Measurements from ENCODE around the gene LYG1. TPM values are rescaled to one million over a fixed set of nuclear protein-coding genes. Genes with fewer than 3 reads are reported as not detected.
"Not testable (repeated sequence)": the region's sequence is repeated elsewhere in the genome, so short reads cannot be mapped to it uniquely, and the experiment has no call there.

The LYG1 gene
- total RNA-seq (2014; rRNA removed; shearing (Covaris generic)) = not detected in 2 replicates

DNA sequence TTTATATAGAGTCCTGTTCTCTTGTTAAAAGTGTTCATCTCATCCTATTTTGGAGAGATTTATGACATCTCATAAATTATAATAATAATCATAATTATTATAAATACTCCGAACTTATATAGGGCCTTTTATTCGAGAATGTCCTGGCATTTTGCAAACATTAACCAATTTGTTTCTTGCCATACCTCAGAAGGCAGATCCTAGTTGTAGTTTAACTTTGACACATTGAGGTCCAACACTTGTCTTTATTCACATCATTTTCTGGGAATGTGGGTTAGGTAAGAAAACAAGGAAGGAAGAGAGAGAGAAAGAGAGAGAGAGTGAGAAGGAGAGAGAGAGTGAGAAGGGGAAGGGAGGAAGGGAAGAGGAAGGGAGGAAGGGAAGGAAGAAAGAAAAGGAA lies at the start of gene LYG1:
LYG1 (minus strand) TSS at position 101 of the 400 bp plus-strand sequence. CDS start 5,527 bp downstream, outside the sequence.
- not testable (repeated sequence) for DNase-seq (ENCODE audit: low read depth)

DNA sequence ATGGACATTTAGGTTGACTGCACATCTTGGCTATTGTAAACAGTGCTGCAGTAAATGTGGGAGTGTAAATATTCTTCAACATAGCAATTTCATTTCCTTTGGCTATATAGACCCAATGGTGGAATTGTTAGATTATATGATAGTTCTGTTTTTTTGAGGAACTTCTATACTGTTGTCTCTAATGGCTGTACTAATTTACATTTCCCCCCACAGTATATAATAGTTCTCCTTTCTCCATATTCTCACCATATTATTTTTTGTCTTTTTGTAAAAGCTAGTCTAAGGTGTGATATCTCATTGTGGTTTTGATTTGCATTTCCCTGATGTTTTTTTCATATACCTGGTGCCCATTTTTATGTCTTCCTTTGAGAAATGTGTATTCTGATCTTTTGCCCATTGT lies 49.2 kb upstream of the LYG1 start:
- no peak for DNase-seq (ENCODE audit: low read depth)

DNA sequence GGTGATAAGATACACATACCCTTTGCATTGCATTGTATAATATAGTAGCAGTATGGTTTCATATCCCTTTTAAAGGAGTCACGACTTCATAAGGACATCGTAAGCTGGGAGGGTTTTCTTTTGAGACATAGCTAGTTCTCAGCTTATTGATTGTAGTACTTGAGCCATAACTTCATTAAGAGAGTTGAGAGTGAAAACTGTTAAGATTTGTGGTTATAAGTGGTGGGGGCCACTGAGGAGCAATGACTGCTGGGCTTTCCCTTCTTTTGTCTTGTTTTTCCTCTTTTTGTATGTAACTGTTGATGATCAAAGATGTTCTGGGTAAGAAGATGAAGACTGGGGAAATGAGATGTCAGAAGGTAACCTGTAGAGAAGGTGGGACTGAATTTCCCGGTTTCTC lies 47.2 kb upstream of the LYG1 start:
- no peak for DNase-seq (ENCODE audit: low read depth)

DNA sequence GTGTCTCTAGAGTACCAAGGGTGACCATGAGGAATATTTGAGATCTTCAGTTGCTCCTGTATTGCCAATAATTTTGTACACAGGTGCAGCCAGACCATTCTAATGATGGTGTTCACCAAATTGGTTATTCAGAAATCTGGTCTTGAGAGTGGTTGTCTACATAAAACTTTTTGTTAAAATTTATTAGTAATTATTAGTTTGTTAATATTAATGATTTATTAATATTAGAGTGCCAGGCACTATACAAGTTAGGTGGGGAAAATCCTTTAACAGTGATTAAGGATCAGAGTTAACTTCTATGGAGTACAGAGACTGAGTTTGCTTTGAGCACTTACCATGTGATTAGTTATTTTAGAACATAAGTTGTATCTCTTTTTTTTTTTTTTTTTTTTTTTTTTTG lies 45.2 kb upstream of the LYG1 start:
- no peak for DNase-seq (ENCODE audit: low read depth)

DNA sequence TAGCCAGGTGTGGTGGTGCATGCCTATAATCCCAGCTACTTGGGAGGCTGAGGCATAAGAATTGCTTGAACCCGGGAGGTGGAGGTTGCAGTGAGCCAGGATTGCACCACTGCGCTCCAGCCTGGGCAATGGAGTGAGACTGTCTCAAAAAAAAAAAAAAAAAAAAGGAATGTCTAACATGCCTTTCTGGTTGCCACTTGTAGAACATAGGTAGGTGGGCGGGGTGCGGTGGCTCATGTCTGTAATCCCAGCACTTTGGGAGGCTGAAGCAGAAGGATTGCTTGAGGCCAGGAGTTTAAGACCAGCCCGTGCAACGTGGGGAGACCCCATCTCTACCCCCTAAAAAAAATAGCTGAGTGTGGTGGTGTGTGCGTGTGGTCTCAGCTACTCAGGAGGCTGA lies 44.4 kb upstream of the LYG1 start:
- not testable (repeated sequence) for DNase-seq (ENCODE audit: low read depth)

DNA sequence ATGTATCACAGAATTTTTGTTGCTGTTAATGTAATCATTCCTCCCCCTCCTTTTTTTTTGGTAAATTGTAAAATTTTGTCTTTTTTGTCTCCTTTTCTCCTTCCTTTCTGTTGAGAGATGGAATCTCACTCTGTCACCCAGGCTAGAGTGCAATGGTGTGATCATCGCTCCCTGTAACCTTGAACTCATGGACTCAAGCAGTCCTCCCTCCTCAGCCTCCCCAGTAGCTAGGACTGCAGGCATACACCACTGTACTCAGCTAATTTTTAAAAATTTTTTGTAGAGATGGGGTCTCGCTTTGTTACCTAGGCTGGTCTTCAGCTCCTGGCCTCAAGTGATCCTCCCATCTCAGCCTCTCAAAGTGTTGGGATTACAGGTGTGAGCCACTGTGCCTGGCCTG lies 41.5 kb upstream of the LYG1 start:
- DNase-seq (ENCODE audit: low read depth) = no peak

DNA sequence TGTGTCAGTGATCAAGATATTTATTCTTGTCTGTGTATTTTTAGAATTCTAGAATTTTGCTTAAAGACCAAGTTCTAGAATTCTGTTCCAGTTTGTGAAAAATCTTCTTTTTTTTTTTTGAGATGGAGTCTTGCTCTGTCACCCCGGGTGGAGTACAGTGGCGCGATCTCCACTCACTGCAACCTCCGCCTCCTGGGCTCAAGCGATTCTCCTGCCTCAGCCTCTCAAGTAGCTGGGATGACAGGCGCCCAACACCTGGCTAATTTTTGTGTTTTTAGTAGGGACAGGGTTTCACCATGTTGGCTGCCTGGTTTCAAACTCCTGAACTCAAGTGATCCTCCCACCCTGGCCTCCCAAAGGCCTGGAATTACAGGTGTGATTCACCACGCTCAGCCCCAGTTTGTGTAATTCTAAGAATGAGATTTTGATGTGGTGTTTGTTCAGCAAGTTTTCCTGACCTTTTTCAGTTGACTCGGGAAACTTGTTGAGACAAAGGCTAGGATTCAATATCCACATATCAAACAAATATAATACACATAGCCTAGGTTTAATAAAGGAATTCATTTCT lies 39.8 kb upstream of the LYG1 start:
- DNase-seq (ENCODE audit: low read depth) = no peak

DNA sequence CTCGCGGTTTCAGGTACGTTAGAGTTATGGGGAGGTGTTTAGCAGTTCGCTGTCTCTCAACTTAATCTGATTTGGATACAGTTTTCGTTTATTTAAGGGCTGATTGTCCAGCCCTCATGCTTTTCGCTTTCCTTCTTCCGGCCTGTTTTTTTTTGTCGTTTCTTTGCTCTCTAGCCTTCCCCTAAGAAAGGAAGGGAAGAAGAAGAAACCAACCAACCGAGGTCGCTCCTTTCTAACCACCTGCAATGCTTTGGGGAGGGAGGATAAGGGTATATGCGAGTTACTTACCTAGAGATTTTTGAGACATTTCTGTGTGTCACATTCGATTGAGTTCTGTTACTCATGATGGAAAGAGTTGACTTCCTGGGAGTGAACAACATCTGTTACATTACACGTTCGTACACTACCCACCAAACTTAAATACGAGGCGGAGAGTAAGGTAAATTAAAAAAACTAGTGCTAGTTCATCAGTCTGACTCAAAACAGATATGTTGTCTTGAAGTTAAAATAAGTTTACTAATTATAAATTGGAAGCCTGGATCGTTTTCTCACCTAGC lies 37.1 kb upstream of the LYG1 start:
- DNase-seq (ENCODE audit: low read depth) = peak; percentile 4

DNA sequence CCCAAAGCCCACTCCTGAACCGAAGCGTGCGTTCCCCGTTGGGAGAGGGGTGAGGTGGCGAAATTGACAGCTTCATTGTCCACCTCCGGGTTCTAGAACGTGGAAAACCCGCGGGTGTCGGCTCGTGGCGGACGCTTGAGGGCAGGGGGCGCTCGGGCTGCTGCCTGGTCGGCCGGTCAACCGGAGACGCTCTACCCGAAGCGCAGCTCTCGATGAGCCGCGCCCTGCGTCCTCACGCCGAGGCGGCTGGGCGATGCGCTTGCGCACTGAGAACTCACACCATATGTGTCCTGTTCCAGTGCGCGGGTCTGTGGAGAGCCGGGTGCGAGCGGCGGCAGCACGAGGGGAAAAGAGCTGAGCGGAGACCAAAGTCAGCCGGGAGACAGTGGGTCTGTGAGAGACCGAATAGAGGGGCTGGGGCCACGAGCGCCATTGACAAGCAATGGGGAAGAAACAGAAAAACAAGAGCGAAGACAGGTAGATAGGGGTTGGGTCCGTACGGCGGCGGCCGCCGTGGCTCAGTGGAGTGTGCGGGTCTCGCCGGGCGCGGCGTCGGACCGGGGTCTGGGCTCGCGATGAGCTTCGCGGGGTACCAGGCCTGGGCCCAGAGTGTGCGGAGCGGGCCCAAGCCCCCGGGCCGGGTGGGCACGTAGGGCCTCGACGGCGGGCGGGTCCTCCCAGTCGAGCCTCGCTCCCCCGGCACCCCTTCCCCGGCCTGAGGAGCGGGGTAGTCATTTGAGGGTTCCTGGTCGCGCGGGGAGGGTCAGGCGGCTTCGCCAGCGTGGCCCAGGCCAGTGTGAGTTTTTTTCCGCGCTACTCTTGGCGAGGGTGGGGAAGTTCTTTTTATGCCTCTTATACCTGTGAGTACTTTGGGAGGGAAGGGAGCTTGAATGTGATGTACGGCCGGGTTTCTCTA lies 36.4 kb upstream of the LYG1 start, which contains the start of gene EIF5B:
EIF5B (plus strand) TSS at position 277 of the 916 bp plus-strand sequence; CDS start at position 443, 166 bp downstream.
- DNase-seq (ENCODE audit: low read depth) = peak; percentile 98

DNA sequence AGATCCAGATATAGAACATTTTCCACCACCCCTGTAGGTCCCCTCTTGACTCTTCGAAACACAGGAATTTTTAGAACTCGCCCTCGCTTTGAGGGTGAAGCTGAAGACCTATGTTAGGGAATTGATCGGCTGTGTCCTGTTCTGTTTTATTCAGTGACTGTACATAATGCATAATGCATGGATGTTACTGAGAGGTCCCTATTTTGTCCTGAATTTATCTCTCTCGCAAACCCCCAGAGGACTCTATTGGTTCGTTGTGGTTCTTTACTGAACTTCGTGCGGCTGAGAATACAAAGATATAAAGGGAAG lies 35.8 kb upstream of the LYG1 start:
- no peak for DNase-seq (ENCODE audit: low read depth)

DNA sequence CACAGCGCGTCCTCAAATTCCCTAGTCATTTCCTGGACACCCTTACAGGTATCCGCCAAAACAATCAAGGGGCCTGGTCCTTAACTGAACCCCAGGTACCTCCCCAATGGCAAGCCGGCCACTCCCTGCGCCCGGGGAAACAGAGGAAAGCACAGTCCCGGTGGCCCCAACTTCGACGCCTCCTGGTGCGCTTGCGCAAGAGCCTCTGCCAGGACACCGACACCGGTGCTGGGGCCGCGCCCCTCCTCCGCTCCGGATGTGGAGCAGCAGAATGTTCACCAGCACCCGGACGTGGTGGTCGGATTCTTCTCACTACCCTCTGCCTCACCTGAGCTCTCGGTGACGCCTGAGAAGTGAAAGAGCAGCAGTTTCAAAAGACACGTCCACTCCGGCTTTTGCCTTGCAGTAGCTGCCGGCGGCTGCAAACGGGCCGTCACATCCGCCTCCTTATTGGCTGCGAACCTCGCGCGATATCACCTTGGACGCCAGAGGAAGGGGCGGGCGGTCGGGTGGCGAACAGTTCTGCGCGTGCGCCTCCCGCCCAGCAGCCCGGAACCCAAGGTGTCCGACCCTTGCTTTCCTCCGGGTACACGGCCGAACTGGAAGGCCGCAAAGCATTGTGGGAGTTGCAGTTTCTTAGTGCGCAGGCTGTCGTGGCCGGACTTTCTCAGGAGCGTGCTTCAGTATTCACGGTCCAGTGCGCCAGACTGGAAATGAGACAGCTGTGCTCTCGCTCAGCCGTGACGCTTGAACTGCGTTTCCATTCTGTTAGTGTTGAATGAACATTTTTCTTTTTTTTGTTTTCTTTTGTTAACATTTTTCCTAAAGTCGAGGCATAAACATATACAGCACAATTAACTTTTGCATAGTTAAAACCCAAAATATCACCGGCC lies 35.2 kb upstream of the LYG1 start, which contains the start of gene TXNDC9:
TXNDC9 (minus strand) TSS at position 423 of the 893 bp plus-strand sequence. CDS start 3,123 bp downstream, outside the sequence.
- peak; percentile 99 for DNase-seq (ENCODE audit: low read depth)

DNA sequence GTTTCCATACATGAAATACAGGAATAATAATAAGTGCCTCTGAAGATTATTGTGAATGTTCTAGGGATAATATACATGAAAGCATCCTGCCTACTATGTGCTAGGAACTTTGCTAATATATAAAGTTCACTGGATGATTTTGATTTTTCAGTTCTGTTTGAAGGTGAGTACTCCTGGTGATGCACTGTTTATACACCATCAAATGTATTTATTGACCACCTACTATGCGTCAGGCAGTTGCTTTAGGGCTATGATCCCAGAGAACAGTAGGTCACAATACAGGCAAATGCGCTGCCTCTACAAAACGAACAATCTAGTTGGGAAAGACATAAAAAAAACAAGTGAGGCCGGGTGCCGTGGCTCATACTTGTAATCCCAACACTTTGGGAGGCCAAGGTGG lies 24.4 kb upstream of the LYG1 start:
- no peak for DNase-seq (ENCODE audit: low read depth)

DNA sequence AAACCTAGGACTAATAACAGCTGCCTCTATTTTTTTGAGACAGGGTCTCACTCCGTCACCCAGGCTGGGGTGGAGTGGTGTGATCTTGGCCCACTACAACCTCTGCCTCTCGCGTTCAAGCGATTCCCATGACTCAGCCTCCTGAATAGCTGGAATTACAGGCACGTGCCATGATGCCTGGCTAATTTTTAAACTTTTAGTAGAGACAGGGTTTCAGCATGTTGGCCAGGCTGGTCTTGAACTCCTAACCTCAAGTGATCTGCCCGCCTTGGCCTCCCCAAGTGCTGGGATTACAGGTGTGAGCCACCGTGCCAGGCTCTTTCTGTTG lies 16.8 kb upstream of the LYG1 start:
- not testable (repeated sequence) for DNase-seq (ENCODE audit: low read depth)

DNA sequence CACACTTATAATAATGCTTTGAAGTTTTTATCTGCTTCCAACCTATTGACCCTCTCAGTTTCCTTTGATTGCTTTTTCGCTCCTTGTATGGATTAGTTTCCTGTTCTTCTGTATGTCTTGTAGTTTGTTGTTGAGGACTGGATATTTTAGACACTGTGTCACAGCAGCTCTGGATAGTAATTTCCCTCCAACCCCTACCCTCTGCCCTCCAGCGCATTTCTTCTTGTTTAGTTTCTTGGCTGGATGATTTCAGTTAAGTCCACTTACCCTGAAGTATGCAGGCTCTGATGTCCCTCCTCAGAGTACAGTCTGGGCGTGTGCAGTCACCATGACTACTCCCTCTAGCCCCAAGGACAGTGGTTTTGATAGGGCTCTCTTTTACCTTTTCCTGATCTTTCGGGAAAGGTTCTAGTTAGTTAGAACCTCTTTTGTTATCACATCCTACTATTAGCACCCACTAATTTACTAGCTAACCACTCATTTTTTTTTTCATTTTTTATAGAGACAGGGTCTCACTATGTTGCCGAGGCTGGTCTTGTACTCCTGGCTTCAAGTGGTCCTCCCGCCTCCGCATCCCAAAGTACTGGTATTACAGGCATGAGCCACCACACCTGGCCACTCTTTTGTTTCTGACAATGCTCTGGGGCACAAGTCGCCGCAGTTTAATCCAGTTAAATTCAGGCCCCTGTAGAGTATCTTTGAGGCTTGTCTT lies 16.3 kb upstream of the LYG1 start:
- no peak for DNase-seq (ENCODE audit: low read depth)

DNA sequence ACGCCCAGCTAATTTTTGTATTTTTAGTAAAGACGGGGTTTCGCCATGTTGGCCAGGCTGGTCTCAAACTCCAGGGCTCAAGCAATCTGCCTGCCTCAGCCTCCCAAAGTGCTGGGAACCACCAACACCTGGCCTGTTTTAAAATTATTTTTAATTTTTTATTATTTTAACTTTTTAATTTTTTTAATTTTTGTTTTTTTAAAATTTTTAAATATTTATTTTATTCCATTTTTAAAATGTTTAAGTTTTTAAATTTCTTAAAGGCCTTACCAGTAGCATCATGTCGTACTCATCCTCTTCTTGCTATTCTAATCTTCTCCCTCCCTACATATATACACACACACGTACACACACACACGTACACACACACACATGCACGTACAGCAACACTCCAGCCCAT lies 1.4 kb downstream of the LYG1 start:
- no peak for DNase-seq (ENCODE audit: low read depth)

DNA sequence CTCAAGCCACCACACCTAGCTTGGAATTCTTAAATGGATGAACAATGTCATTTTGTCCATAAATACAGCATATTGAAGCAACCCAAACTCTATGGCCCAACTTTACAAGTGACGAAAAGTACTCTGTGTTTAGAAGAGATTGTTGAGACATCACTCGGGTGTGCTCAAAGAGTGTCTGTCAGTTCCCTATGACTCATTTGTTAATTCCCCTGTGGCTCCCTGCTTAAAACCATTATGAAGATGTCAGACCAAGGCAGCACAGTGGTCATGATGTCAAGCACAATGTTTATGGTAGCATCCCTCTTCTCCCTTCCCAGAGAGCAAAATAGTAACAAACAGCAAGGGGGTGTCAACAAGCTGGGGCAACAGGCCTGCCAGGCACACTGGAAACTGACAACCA lies 3.0 kb downstream of the LYG1 start:
- peak; percentile 3 for DNase-seq (ENCODE audit: low read depth)

DNA sequence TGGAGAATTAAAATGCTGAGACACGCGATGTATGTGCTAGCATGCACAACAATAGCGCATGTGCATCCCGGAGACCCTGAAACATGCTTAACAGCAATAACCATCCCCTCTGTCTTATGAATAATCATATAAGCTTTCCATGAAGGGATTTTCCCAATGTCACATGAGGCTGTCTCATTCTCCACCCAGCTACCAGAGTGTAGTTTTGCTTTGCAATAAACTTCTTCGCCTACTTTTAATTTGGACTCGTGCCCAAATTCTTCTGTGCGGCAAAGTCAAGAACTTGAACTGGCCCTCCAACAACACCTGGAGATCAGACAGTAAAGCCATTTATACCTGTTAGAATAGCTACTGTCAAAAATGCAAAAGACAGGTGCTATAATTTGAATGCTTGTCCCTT lies 15.5 kb downstream of the LYG1 start:
- no peak for DNase-seq (ENCODE audit: low read depth)

DNA sequence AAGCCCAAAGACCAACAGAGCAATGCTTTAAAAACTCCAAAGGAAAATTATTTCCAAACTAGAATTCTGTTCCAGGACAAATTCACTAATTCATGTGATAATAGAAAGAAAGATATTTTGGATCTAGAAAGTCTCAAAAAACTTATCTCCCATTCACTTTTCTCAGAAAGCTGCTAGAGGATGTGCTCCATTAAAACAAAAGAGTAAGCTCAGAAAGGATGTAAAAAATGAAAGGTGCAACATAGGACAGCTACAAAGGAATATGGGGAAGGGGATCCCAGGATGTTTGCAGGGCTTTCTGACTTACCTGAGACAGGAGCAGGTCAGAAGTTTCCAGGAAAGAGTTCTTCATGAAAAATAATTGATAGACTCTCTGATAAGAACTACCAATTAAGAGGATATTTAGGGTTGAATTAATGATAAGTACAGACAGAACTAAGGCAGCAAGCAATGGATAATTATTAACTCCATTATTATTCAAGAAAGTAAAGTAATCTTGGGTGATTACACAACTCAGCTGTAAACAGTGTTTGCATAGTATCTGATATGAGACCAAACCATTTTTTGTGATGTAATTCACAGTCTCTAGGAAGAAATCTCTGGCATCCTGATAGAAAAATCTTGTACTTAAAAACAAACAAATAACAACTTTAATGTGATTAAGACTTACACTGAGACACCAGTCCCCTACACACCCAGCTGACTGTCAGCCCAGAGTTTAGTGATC lies 20.9 kb downstream of the LYG1 start:
- DNase-seq (ENCODE audit: low read depth) = no peak

DNA sequence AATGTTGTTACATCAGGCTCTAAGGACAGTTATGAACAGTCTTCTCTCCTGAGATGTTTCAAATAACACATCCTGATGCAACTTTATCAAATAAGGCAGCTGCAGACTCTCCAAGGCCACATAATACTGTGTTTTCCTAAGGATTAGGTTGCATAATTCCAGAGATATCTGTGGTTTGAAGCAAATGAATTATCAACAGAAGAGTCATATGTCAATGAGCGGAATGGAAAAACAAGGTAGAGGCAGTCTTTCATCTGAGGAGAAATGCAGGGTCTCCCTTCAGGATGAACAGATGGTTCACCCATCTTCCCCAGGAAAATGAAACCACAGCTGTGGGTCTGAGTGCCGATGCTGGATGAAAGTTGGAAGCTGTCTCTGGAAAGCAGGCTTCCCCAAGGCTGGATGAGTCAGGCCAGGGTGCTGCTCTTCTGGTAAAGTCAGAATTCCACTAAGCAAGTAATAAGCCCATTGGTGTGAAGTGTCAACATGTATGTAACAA lies 22.2 kb downstream of the LYG1 start:
- peak; percentile 62 for DNase-seq (ENCODE audit: low read depth)

DNA sequence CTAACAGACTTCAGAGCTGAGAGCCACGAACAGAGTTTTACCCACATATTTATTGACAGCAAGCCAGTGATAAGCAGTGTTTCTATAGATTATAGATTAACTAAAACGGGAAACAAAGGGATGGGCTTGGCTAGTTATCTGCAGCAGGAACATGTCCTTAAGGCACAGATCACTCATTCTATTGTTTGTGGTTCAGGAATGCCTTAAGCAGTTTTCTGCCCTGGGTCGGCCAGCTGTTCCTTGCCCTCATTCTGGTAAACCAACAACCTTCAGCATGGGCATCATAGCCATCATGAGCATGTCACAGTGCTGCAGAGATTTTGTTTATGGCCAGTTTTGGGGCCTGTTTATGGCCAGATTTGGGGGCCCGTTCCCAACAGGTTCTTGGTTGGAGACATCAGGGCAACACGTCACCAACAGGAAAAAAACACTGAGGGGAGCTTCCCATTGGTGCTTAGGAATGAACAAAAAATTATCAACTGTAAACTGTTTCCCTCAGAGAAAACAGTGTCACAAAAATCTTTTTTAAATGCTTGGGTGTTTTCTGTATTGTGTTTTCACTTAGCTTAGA lies 22.7 kb downstream of the LYG1 start:
- not testable (repeated sequence) for DNase-seq (ENCODE audit: low read depth)

Data from Daoy (cell line).